Neuron (in vitro differentiated cells): ENCODE measurements around the gene CATSPERD.

ENCODE experiments used
- H2AFZ ChIP-seq: one replicate; pipeline ENCODE4 v1.6.1; 2013; ENCODE audit warnings: low read depth, mild to moderate bottlenecking, inconsistent platforms, low read length, moderate library complexity
- H3K27me3 ChIP-seq: one replicate; pipeline ENCODE4 v1.6.1; 2013; ENCODE audit warnings: low read length; ENCODE audit not compliant: insufficient read depth
- H3K36me3 ChIP-seq: one replicate; pipeline ENCODE4 v1.6.1; 2013; ENCODE audit warnings: low read length; ENCODE audit not compliant: insufficient read depth
- H3K4me1 ChIP-seq: one replicate; pipeline ENCODE4 v1.6.1; 2013; ENCODE audit warnings: low read length; ENCODE audit not compliant: insufficient read depth
- H3K4me3 ChIP-seq: 2 replicates; pipeline ENCODE4 v1.5.1; 2013; ENCODE audit warnings: mild to moderate bottlenecking, low read length, moderate library complexity
- H3K9me3 ChIP-seq: one replicate; pipeline ENCODE4 v1.6.1; 2013; ENCODE audit warnings: low read length

The CATSPERD gene

GRCh38 chr19:5808120-5808816 lies 87.8 kb downstream of the CATSPERD start:
- Histone ChIP-seq H3K36me3 (no peaks in the 10 kb centered on the region), H3K4me3 (no peak overlapping the region), H3K27me3 (peaks cover 5% of the 10 kb centered on the region), H2AFZ (no peak overlapping the region), H3K4me1 (no peaks in the 10 kb centered on the region), H3K9me3 (no peaks in the 10 kb centered on the region)

DNA sequence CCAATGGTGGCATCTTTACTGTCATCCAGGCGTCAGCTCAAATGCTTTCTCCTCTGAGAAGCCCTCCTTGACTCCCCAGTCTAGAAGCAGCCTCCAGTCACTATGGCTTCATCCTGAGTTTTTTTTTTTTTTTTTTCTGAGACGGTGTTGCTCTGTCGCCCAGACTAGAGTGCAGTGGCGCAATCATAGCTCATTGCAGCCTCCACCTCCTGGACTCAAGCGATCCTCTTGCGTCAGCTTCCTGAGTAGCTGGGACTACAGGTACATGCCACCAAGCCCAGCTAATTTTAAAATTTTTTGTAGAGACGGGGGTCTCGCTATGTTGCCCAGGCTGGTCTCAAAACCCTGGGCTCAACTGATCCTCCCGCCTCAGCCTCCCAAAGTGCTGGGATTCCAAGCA lies 88.6 kb downstream of the CATSPERD start:
- Histone ChIP-seq H3K9me3 (no peaks in the 10 kb centered on the region), H3K4me3 (no peak overlapping the region), H3K4me1 (no peaks in the 10 kb centered on the region), H3K36me3 (no peaks in the 10 kb centered on the region), H2AFZ (no peak overlapping the region), H3K27me3 (peaks cover 5% of the 10 kb centered on the region)

DNA sequence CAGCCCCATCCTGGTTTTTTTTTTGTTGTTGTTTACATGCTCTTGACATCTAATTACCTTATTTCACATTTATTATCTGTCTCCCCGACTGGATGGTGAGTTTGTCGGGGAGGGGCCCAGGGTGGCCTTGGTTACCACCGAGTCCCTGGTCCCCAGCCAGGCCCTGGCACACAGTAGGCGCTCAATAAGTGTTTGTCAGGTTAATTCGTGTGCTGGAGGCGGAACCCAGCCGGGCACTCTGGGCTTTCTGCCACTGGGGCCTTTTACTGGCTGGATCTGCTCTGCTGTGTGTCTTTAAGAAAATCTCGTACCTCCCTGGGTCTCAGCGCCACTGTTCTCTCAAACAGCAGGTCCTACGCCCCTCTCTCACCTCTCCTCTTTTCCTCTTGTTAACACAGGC lies 89.0 kb downstream of the CATSPERD start:
- no peaks in the 10 kb centered on the region for H3K9me3 ChIP-seq
- H3K4me3 ChIP-seq, result no peak overlapping the region
- no peaks in the 10 kb centered on the region for H3K4me1 ChIP-seq
- H2AFZ ChIP-seq, result no peak overlapping the region
- no peaks in the 10 kb centered on the region for H3K36me3 ChIP-seq
- H3K27me3 ChIP-seq, result peaks cover 5% of the 10 kb centered on the region

DNA sequence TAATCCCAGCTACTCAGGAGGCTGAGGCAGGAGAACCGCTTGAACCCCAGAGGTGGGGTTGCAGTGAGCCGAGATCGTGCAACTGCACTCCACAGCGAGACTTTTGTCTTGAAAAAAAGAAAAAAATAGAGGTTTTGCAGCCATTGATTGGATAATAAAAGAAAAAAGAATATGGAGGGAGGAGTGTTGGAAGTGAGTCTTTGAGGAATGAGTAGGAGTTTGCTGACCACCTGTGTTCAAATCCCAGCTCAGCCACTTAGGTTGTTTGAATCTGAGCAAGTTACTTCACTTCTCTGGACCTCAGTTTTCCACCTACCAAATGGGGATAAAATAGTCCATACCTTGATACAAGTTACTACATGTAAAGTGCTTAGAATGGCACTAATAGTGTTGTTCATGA lies 90.7 kb downstream of the CATSPERD start:
- no peaks in the 10 kb centered on the region for H3K36me3 ChIP-seq
- H3K9me3 ChIP-seq, result no peaks in the 10 kb centered on the region

GRCh38 chr19:5814123-5814851 lies 93.8 kb downstream of the CATSPERD start:
- no peaks in the 10 kb centered on the region for H3K36me3 ChIP-seq
- no peaks in the 10 kb centered on the region for H3K27me3 ChIP-seq
- H2AFZ ChIP-seq, result no peak overlapping the region
- H3K4me3 ChIP-seq, result no peak overlapping the region
- no peaks in the 10 kb centered on the region for H3K4me1 ChIP-seq
- H3K9me3 ChIP-seq, result no peaks in the 10 kb centered on the region

More for the DNA sequence above, 90.7 kb downstream of the CATSPERD start:
- Histone ChIP-seq H3K4me1 (no peaks in the 10 kb centered on the region), H3K27me3 (no peaks in the 10 kb centered on the region), H3K4me3 (no peak overlapping the region), H2AFZ (no peak overlapping the region)

DNA sequence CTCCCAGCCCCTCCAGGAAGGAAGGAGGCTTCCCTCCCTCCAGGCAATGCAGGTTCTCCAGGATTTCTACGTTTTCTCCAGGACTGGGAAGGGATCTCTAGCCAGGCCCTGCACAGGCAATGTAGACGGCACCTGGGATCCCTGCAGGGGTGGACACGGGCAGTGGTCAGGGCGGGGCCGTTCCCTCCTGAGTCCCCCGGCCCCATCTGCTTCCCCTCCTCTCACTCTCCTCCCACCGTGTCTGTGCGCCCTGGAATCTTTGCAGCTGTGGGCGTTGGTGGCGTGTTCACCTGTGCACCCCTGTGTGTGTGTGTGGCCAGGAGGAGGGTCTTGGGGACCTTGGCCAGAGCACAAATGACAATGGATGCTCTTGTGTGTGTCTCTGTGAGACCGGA lies 94.4 kb downstream of the CATSPERD start:
- Histone ChIP-seq H3K36me3 (no peaks in the 10 kb centered on the region), H2AFZ (no peak overlapping the region), H3K27me3 (no peaks in the 10 kb centered on the region), H3K4me1 (no peaks in the 10 kb centered on the region), H3K4me3 (no peak overlapping the region), H3K9me3 (no peaks in the 10 kb centered on the region)

- Histone ChIP-seq H3K36me3 (no peaks in the 10 kb centered on the region), H3K4me3 (no peak overlapping the region), H3K27me3 (no peaks in the 10 kb centered on the region), H2AFZ (no peak overlapping the region), H3K4me1 (no peaks in the 10 kb centered on the region), H3K9me3 (no peaks in the 10 kb centered on the region)
These were observed 96.8 kb downstream of the CATSPERD start for GRCh38 chr19:5817218-5817617.

- Histone ChIP-seq H3K27me3 (no peaks in the 10 kb centered on the region), H2AFZ (no peak overlapping the region), H3K36me3 (no peaks in the 10 kb centered on the region), H3K4me1 (no peaks in the 10 kb centered on the region), H3K4me3 (no peak overlapping the region), H3K9me3 (peaks cover 1% of the 10 kb centered on the region)
These were observed 98.2 kb downstream of the CATSPERD start for GRCh38 chr19:5818594-5818993.

- Histone ChIP-seq H3K4me1 (no peaks in the 10 kb centered on the region), H3K9me3 (peaks cover 2% of the 10 kb centered on the region), H3K27me3 (no peaks in the 10 kb centered on the region), H2AFZ (no peak overlapping the region), H3K36me3 (no peaks in the 10 kb centered on the region), H3K4me3 (no peak overlapping the region)
These were observed 100.3 kb downstream of the CATSPERD start for GRCh38 chr19:5820785-5821184.

GRCh38 chr19:5821521-5822180 lies 101.2 kb downstream of the CATSPERD start:
- Histone ChIP-seq H3K36me3 (no peaks in the 10 kb centered on the region), H2AFZ (no peak overlapping the region), H3K27me3 (no peaks in the 10 kb centered on the region), H3K4me1 (no peaks in the 10 kb centered on the region), H3K4me3 (no peak overlapping the region), H3K9me3 (peaks cover 2% of the 10 kb centered on the region)

GRCh38 chr19:5822181-5822844 lies 101.9 kb downstream of the CATSPERD start:
- no peak overlapping the region for H2AFZ ChIP-seq
- H3K36me3 ChIP-seq, result no peaks in the 10 kb centered on the region
- H3K4me1 ChIP-seq, result no peaks in the 10 kb centered on the region
- no peak overlapping the region for H3K4me3 ChIP-seq
- H3K27me3 ChIP-seq, result no peaks in the 10 kb centered on the region
- H3K9me3 ChIP-seq, result peaks cover 2% of the 10 kb centered on the region

DNA sequence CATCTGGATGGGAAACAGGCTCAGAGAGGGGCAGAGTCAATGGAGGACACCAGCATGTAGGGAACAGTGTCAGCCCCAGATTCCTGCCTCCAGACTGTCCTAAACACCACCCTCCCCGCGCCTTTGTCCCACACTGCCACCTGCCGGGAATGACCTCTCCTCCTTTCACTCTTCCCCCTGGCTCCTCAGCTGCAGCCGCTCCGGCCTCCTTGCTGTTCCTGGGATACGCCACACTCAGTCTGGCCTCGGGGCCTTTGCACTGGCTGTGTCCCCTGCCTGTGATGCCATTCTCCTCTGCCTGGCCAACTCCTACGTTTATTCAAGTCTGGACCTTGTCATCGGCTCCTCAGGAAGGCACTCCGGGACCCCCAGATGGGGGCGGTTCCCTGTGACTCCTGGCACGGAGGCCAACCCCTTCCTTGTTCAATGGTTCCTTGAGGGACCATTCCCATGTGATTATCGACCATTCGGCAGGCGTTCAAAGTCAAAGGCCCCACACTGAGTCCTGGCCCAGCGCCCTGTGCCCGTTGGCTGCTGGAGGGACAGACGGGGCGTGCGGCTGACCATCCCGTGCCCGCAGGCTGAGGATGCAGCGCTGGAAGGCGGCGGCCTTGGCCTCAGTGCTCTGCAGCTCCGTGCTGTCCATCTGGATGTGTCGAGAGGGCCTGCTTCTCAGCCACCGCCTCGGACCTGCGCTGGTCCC lies 103.3 kb downstream of the CATSPERD start:
- no peak overlapping the region for H3K4me3 ChIP-seq
- no peaks in the 10 kb centered on the region for H3K36me3 ChIP-seq
- H3K27me3 ChIP-seq, result peaks cover 3% of the 10 kb centered on the region
- no peak overlapping the region for H2AFZ ChIP-seq
- peaks cover 2% of the 10 kb centered on the region for H3K9me3 ChIP-seq
- H3K4me1 ChIP-seq, result peaks cover 4% of the 10 kb centered on the region
